Testis (tissue), 3 donors: Measurements from ENCODE around the gene KLHDC8A. TPM values are rescaled to one million over a fixed set of nuclear protein-coding genes. Genes with fewer than 3 reads are reported as not detected.

Experiments used
- DNase-seq: peaks from one replicate; pipeline ENCODE4 v3.0.0-alpha.2; 2019
- H3K27ac ChIP-seq, 2 donors: fragments of 200-600 bp; sonication (generic); one replicate each; pipeline ENCODE4 v1.5.1; 2019
- H3K27me3 ChIP-seq: fragments of 200-600 bp; sonication (generic); one replicate; pipeline ENCODE4 v1.5.1; 2019
- H3K36me3 ChIP-seq: fragments of 200-600 bp; sonication (generic); one replicate; pipeline ENCODE4 v1.5.1; 2017; ENCODE audit warnings: low read depth; ENCODE audit errors: missing control alignments
- H3K4me1 ChIP-seq: fragments of 200-600 bp; sonication (generic); one replicate; pipeline ENCODE4 v1.5.1; 2019
- H3K4me3 ChIP-seq, 2 donors: fragments of 200-600 bp; sonication (generic); one replicate each; pipeline ENCODE4 v1.5.1; 2017 to 2019
- H3K9me3 ChIP-seq: fragments of 200-600 bp; sonication (generic); one replicate; pipeline ENCODE4 v1.5.1; 2017
- CTCF ChIP-seq, 3 experiments: fragments of 450-650 bp in 2 of 3; fragments of 200-600 bp in 1 of 3; sonication (generic) in 1 of 3; IDR thresholded peaks; one replicate each; pipeline ENCODE4 v1.5.1; 2016 to 2019; ENCODE audit warnings: antibody characterized with exemption in 3 of 3, mild to moderate bottlenecking in 2 of 3, moderate library complexity in 1 of 3
- POLR2A ChIP-seq: fragments of 450-650 bp; IDR thresholded peaks from one replicate; pipeline ENCODE4 v1.6.1; 2017; ENCODE audit warnings: antibody characterized with exemption, mild to moderate bottlenecking, moderate library complexity
- WGBS, 2 donors: methylation state at CpG; one replicate each; pipeline ENCODE4 v1.1.5; 2018; 5-methylcytosine and 5-hydroxymethylcytosine counted together
- intact Hi-C: fragments of 100-400 bp; cut with DNase I; formaldehyde crosslinking; loops from one replicate; pipeline ENCODE4 v1.15.1; 2023; ENCODE audit warnings: low total_unique reads
- polyA plus RNA-seq: library from polyadenylated mRNA; stranded (reverse); fragments of 350-450 nt; fragmentation: Illumina TruSeq; extraction: RNeasy Lipid Tissue Mini Kit (QIAGEN cat#74804); gene quantifications from one replicate; pipeline ENCODE4 v1.2.3, GENCODE V29; 2014; ENCODE audit warnings: low read depth, low replicate concordance; ENCODE audit not compliant: insufficient read depth
- total RNA-seq, 2 donors: library from RNA; depleted of rRNA; stranded (reverse); fragments of >200 nt; gene quantifications; one replicate each; pipeline ENCODE4 v1.2.3, GENCODE V29; 2016

KLHDC8A gene
- total and polyA plus RNA-seq, 3 donors from 2014 or later: 10.5 to 12.9 (median 11.7) TPM

GRCh38 chr1:205329719-205330118 is 27.0 kb downstream of the KLHDC8A start:
- Histone ChIP-seq H3K4me1 (no peaks in the 10 kb centered on the region), H3K4me3 (no peak overlapping the region), H3K27me3 (no peaks in the 10 kb centered on the region), H3K36me3 (no peaks in the 10 kb centered on the region), H3K27ac (no peak overlapping the region), H3K9me3 (no peaks in the 10 kb centered on the region)
- TF ChIP-seq POLR2A (no peak), CTCF (IDR thresholded peaks at IDR 0.05) (no peak)
- intact Hi-C loops: loop anchor here (5.0 to 10.0 kb wide), 2 partner anchors 57 to 155 kb away; no protein-coding TSS in a partner anchor
- 73 to 75% methylated on average over 4 to 5 of the region's 5 CpGs for WGBS, 2 donors
- no peak for DNase-seq

DNA sequence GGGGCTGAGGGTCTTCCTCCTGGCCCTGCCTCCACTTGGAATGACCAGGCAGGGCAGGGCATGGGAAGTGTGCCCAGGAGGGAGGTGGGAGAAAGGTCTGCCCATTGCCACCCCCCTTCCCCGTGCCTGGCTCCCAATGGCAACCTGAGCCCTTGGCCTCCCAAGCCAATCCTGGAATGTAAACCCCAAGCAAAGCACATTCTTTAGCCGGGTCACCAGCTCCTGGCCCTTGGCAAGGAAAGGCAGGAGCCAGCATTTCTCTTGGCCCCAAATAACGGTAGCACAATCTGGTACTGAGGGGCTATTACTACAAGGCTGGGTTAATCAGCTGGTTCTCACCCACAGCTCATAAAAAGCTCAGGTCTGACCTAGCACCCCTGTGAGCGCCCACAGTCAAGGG is 28.2 kb downstream of the KLHDC8A start:
- Histone ChIP-seq H3K9me3 (no peaks in the 10 kb centered on the region), H3K27ac (no peak overlapping the region), H3K4me1 (no peaks in the 10 kb centered on the region), H3K27me3 (no peaks in the 10 kb centered on the region), H3K36me3 (no peaks in the 10 kb centered on the region), H3K4me3 (no peak overlapping the region)
- 69 to 83% methylated on average over 2 to 4 of the region's 4 CpGs for WGBS, 2 donors
- no peak for DNase-seq
- TF ChIP-seq POLR2A: no peak
- TF ChIP-seq CTCF (IDR thresholded peaks at IDR 0.05): no peak
- intact Hi-C loops: loop anchor here (5.0 kb wide), 1 partner anchor 56 kb away; no protein-coding TSS in a partner anchor

DNA sequence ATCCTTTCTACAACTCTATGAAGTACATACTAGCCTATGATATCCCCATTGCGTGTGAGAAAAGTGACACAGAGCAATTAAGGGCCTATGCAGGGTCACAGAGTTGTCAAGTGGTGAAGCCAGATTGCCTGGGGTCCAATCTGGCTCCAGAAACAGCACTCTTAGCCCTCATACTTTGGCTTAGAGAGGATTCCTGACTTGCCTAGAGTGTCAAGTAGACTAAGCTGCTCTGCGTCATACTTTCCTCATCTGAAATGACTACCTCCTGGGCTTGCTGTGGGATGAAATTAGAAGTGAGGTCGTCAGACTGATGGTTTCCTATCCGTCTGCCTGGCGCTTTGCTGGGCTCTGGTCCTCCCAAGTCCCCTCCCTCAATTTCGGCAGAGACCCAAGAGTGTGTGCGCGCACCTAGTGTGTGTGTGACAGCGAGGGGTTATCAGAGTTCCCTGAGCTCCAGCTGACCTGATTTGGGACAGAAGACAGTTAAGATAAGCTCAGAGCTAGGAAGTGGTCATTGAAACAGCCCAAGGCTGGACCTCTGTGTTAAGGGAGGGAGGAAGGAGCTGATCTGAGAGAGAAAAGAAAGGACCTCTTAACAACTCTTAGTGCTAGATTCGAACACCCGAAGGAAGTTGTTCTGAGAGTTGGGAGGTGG is 29.8 kb downstream of the KLHDC8A start:
- H3K9me3 ChIP-seq: no peaks in the 10 kb centered on the region
- no peak for DNase-seq
- H3K27ac ChIP-seq: no peak overlapping the region
- no peak overlapping the region for H3K4me3 ChIP-seq
- intact Hi-C loops: loop anchor here (5.0 kb wide), 1 partner anchor 55 kb away; no protein-coding TSS in a partner anchor
- TF ChIP-seq CTCF (IDR thresholded peaks at IDR 0.05): no peak
- TF ChIP-seq POLR2A: no peak
- H3K4me1 ChIP-seq: no peaks in the 10 kb centered on the region
- no peaks in the 10 kb centered on the region for H3K36me3 ChIP-seq
- H3K27me3 ChIP-seq: no peaks in the 10 kb centered on the region
- 73 to 82% methylated on average over 10 to 11 of the region's 11 CpGs for WGBS, 2 donors

GRCh38 chr1:205325334-205325884 is 31.3 kb downstream of the KLHDC8A start:
- 38 to 49% methylated on average over 6 of the region's 6 CpGs for WGBS, 2 donors
- TF ChIP-seq CTCF (IDR thresholded peaks at IDR 0.05) (peak; percentile 38 to 75 (median 65)), POLR2A (no peak)
- H3K36me3 ChIP-seq: no peaks in the 10 kb centered on the region
- H3K27ac ChIP-seq: no peak overlapping the region
- peaks cover 3% of the 10 kb centered on the region for H3K4me1 ChIP-seq
- intact Hi-C loops: loop anchor here (5.0 kb wide), 1 partner anchor 53 kb away; no protein-coding TSS in a partner anchor
- H3K9me3 ChIP-seq: no peaks in the 10 kb centered on the region
- H3K27me3 ChIP-seq: no peaks in the 10 kb centered on the region
- no peak overlapping the region for H3K4me3 ChIP-seq
- peak; percentile 78 for DNase-seq
